PC-9 (cell line): ENCODE results near the gene SCGB3A1.

Experiments used
- CTCF ChIP-seq: fragments of 200-600 bp; sonication (generic); conservative IDR thresholded peaks from 2 replicates; pipeline ENCODE4 v1.6.1; 2017; ENCODE audit warnings: mixed run types, antibody characterized with exemption, mild to moderate bottlenecking, moderate library complexity
- EZH2 ChIP-seq: fragments of 200-600 bp; sonication (generic); IDR thresholded peaks from 2 replicates; pipeline ENCODE4 v1.8.0; 2017; ENCODE audit warnings: antibody characterized with exemption, low read depth

GRCh38 chr5:180640611-180640860 lies 49.2 kb upstream of the SCGB3A1 start:
- no peak for TF ChIP-seq CTCF
- no peak for TF ChIP-seq EZH2
